Activated naive CD4-positive, alpha-beta T cell treated with anti-CD3 and anti-CD28 coated beads, Interleukin-2, amount 10 ng/mL, durations not matched to agents 7 days and 5 days (primary cell): ENCODE results near the gene KYAT1.

Experiments used
- CTCF ChIA-PET: fragments of 350-600 bp; sonication (Branson Sonifier 250); formaldehyde crosslinking; loops from one replicate; lab custom pipeline; 2021; ENCODE audit warnings: antibody characterized with exemption; lab: Charles Lee
- DNase-seq: peaks from one replicate; pipeline ENCODE4 v3.0.0-alpha.2; 2020
- H3K27ac Mint-ChIP-seq: one replicate; pipeline ENCODE4 v1.8.0; 2021; ENCODE audit warnings: mild to moderate bottlenecking, moderate library complexity, mixed read lengths
- H3K27me3 Mint-ChIP-seq: one replicate; pipeline ENCODE4 v1.8.0; 2021; ENCODE audit warnings: mild to moderate bottlenecking, mixed read lengths
- H3K36me3 Mint-ChIP-seq: one replicate; pipeline ENCODE4 v1.8.0; 2021; ENCODE audit warnings: mixed read lengths
- H3K4me1 Mint-ChIP-seq: one replicate; pipeline ENCODE4 v1.8.0; 2021; ENCODE audit warnings: mixed read lengths
- H3K4me3 Mint-ChIP-seq: one replicate; pipeline ENCODE4 v1.8.0; 2021; ENCODE audit warnings: mild to moderate bottlenecking, moderate library complexity, mixed read lengths
- H3K9me3 Mint-ChIP-seq: one replicate; pipeline ENCODE4 v1.8.0; 2021; ENCODE audit warnings: mixed read lengths

KYAT1 gene

GRCh38 chr9:128820665-128821583 is 60.8 kb downstream of the KYAT1 start:
- Mint-ChIP-seq H3K27ac (peak overlapping the region; percentile 42), H3K4me3 (peak overlapping the region; percentile 80), H3K9me3 (peaks cover 1% of the 10 kb centered on the region), H3K36me3 (peaks cover 17% of the 10 kb centered on the region), H3K27me3 (peaks cover 7% of the 10 kb centered on the region), H3K4me1 (peaks cover 29% of the 10 kb centered on the region)
- CTCF ChIA-PET = interaction anchor here (0.6 kb wide), 1 partner anchor 17 kb away, joined by 4 read pairs; no protein-coding TSS in a partner anchor
- no peak for DNase-seq

GRCh38 chr9:128819716-128820664 is 61.8 kb downstream of the KYAT1 start:
- no peak for DNase-seq
- Mint-ChIP-seq H3K36me3 (peaks cover 17% of the 10 kb centered on the region), H3K4me1 (peaks cover 29% of the 10 kb centered on the region), H3K27me3 (peaks cover 7% of the 10 kb centered on the region), H3K27ac (peak overlapping the region; percentile 42), H3K9me3 (peaks cover 1% of the 10 kb centered on the region), H3K4me3 (peak overlapping the region; percentile 80)
- CTCF ChIA-PET = interaction anchor here (1.9 to 2.4 kb wide), 2 partner anchors 8 to 115 kb away, joined by 4 to 22 read pairs; partner anchors contain the start of gene SPOUT1

- CTCF ChIA-PET = interaction anchor here (1.0 to 2.4 kb wide), 12 partner anchors 9 to 524 kb away, joined by 3 to 22 read pairs (median 4); partner anchors contain the start of gene SPOUT1
- peak; percentile 62 for DNase-seq
- Mint-ChIP-seq H3K4me1 (peaks cover 29% of the 10 kb centered on the region), H3K27ac (peak overlapping the region; percentile 86), H3K4me3 (peak overlapping the region; percentile 80), H3K9me3 (peaks cover 1% of the 10 kb centered on the region), H3K36me3 (peaks cover 9% of the 10 kb centered on the region), H3K27me3 (peaks cover 7% of the 10 kb centered on the region)
Measured at GRCh38 chr9:128818839-128819715, 62.7 kb downstream of the KYAT1 start.

GRCh38 chr9:128818099-128818838 is 63.5 kb downstream of the KYAT1 start, which contains the start of gene ENDOG:
Gene ENDOG, plus strand, starts transcription at chr9:128818500. Its CDS starts 185 bp downstream, at chr9:128818685.
- H3K36me3 Mint-ChIP-seq = peaks cover 9% of the 10 kb centered on the region
- CTCF ChIA-PET = interaction anchor here (0.7 to 2.4 kb wide), 17 partner anchors 9 to 523 kb away, joined by 3 to 22 read pairs (median 4); partner anchors contain the start of gene SPOUT1
- peak; percentile 98 for DNase-seq
- peak within 1 kb of the TSS; percentile 89 for H3K27ac Mint-ChIP-seq
- H3K27me3 Mint-ChIP-seq = peaks cover 7% of the 10 kb centered on the region
- peak within 1 kb of the TSS; percentile 80 for H3K4me3 Mint-ChIP-seq
- peaks cover 29% of the 10 kb centered on the region for H3K4me1 Mint-ChIP-seq
- peaks cover 1% of the 10 kb centered on the region for H3K9me3 Mint-ChIP-seq

- Mint-ChIP-seq H3K4me1 (no peaks in the 10 kb centered on the region), H3K27me3 (no peaks in the 10 kb centered on the region), H3K4me3 (no peak overlapping the region), H3K36me3 (peaks cover 4% of the 10 kb centered on the region), H3K9me3 (no peaks in the 10 kb centered on the region), H3K27ac (peak overlapping the region; percentile 7)
- CTCF ChIA-PET = interaction anchor here (0.7 to 1.3 kb wide), 2 partner anchors 63 to 77 kb away, joined by 3 to 4 read pairs; no protein-coding TSS in a partner anchor
- no peak for DNase-seq
Measured at GRCh38 chr9:128810873-128811272, 70.9 kb downstream of the KYAT1 start.

- H3K36me3 Mint-ChIP-seq = peaks cover 5% of the 10 kb centered on the region
- no peaks in the 10 kb centered on the region for H3K27me3 Mint-ChIP-seq
- no peak overlapping the region for H3K4me3 Mint-ChIP-seq
- H3K9me3 Mint-ChIP-seq = no peaks in the 10 kb centered on the region
- no peaks in the 10 kb centered on the region for H3K4me1 Mint-ChIP-seq
- DNase-seq = no peak
- no peak overlapping the region for H3K27ac Mint-ChIP-seq
- CTCF ChIA-PET = interaction anchor here (1.1 to 2.1 kb wide), 3 partner anchors 8 to 373 kb away, joined by 3 to 8 read pairs (median 3); partner anchors contain the start of gene ENDOG
Measured at GRCh38 chr9:128809831-128810230, 71.9 kb downstream of the KYAT1 start.

GRCh38 chr9:128809036-128809599 is 72.6 kb downstream of the KYAT1 start:
- no peak for DNase-seq
- peaks cover 6% of the 10 kb centered on the region for H3K36me3 Mint-ChIP-seq
- H3K4me3 Mint-ChIP-seq = no peak overlapping the region
- no peak overlapping the region for H3K27ac Mint-ChIP-seq
- no peaks in the 10 kb centered on the region for H3K9me3 Mint-ChIP-seq
- CTCF ChIA-PET = interaction anchor here (1.1 to 2.1 kb wide), 2 partner anchors 9 to 372 kb away, joined by 3 to 8 read pairs; partner anchors contain the start of gene ENDOG
- H3K27me3 Mint-ChIP-seq = no peaks in the 10 kb centered on the region
- no peaks in the 10 kb centered on the region for H3K4me1 Mint-ChIP-seq

- CTCF ChIA-PET = interaction anchor here (2.1 kb wide), 1 partner anchor 9 kb away, joined by 8 read pairs; the partner anchor contains the start of gene ENDOG
- H3K27me3 Mint-ChIP-seq = no peaks in the 10 kb centered on the region
- peaks cover 11% of the 10 kb centered on the region for H3K36me3 Mint-ChIP-seq
- peak overlapping the region; percentile 64 for H3K27ac Mint-ChIP-seq
- no peak overlapping the region for H3K4me3 Mint-ChIP-seq
- H3K4me1 Mint-ChIP-seq = no peaks in the 10 kb centered on the region
- no peaks in the 10 kb centered on the region for H3K9me3 Mint-ChIP-seq
- no peak for DNase-seq
Measured at GRCh38 chr9:128808543-128808942, 73.2 kb downstream of the KYAT1 start.

- CTCF ChIA-PET = no interaction called here
Measured at GRCh38 chr9:128807827-128808226, 73.9 kb downstream of the KYAT1 start.

GRCh38 chr9:128805661-128806060 is 76.1 kb downstream of the KYAT1 start:
- no peak overlapping the region for H3K27ac Mint-ChIP-seq
- no peaks in the 10 kb centered on the region for H3K27me3 Mint-ChIP-seq
- CTCF ChIA-PET = no interaction called here
- H3K4me1 Mint-ChIP-seq = no peaks in the 10 kb centered on the region
- H3K36me3 Mint-ChIP-seq = peaks cover 29% of the 10 kb centered on the region
- DNase-seq = no peak
- H3K9me3 Mint-ChIP-seq = no peaks in the 10 kb centered on the region
- H3K4me3 Mint-ChIP-seq = no peak overlapping the region

More at GRCh38 chr9:128807827-128808226, 73.9 kb downstream of the KYAT1 start:
- Mint-ChIP-seq H3K27me3 (no peaks in the 10 kb centered on the region), H3K9me3 (no peaks in the 10 kb centered on the region), H3K4me3 (no peak overlapping the region), H3K4me1 (no peaks in the 10 kb centered on the region), H3K27ac (no peak overlapping the region), H3K36me3 (peaks cover 17% of the 10 kb centered on the region)
- DNase-seq = no peak

- no peak for DNase-seq
- no peaks in the 10 kb centered on the region for H3K27me3 Mint-ChIP-seq
- H3K27ac Mint-ChIP-seq = no peak overlapping the region
- peaks cover 41% of the 10 kb centered on the region for H3K36me3 Mint-ChIP-seq
- CTCF ChIA-PET = interaction anchor here (1.2 kb wide), 1 partner anchor 16 kb away, joined by 3 read pairs; the partner anchor contains the start of gene ENDOG
- H3K4me3 Mint-ChIP-seq = no peak overlapping the region
- H3K9me3 Mint-ChIP-seq = no peaks in the 10 kb centered on the region
- no peaks in the 10 kb centered on the region for H3K4me1 Mint-ChIP-seq
Measured at GRCh38 chr9:128802482-128802881, 79.3 kb downstream of the KYAT1 start.

GRCh38 chr9:128800061-128800460 is 81.7 kb downstream of the KYAT1 start:
- H3K4me1 Mint-ChIP-seq = no peaks in the 10 kb centered on the region
- no peaks in the 10 kb centered on the region for H3K27me3 Mint-ChIP-seq
- CTCF ChIA-PET = no interaction called here
- no peak for DNase-seq
- no peak overlapping the region for H3K4me3 Mint-ChIP-seq
- H3K36me3 Mint-ChIP-seq = peaks cover 40% of the 10 kb centered on the region
- no peak overlapping the region for H3K27ac Mint-ChIP-seq
- H3K9me3 Mint-ChIP-seq = no peaks in the 10 kb centered on the region
